ENCODE data around the gene IKZF2.
A peak's percentile ranks its signal among the peaks of the same experiment; 100 is the strongest.

Gene IKZF2

DNA sequence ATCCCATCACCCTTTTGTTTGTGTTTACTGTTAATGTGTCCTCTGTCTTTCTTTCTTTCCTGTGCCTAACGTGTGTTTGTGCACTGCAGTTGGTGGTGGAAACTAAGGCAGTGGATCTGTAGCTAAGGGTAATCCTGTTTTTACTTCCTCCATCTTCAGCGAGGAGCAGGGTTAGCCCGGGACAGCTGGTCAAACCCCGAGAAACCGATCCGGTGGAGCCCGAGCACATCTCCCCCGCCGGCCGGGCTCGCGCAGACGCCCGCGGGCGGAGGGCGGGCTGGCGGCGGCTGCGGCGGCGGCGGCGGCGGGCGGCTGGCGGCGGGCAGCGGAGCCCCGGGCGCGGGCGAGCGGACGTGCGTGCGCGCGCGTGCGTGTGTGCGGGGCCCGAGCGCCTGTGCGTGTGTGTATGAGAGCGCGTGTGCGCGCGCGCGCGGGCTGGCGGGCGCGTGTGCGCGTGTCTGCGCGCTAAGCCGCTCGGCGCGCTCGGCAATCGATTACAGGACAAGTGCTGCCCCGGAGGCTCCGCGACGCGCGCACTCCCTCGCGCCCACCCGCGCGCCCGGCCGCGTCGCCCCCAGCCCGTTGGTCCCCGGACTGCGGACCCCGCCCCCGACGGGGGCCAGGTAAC is at the start of gene IKZF2:
TSS of gene IKZF2 (minus strand) at position 176 of the 628 bp plus-strand sequence. CDS start 2,983 bp downstream, outside the sequence.
- peak; percentile 81 for DNase-seq (ENCODE audit: low read depth, low spot score)

DNA sequence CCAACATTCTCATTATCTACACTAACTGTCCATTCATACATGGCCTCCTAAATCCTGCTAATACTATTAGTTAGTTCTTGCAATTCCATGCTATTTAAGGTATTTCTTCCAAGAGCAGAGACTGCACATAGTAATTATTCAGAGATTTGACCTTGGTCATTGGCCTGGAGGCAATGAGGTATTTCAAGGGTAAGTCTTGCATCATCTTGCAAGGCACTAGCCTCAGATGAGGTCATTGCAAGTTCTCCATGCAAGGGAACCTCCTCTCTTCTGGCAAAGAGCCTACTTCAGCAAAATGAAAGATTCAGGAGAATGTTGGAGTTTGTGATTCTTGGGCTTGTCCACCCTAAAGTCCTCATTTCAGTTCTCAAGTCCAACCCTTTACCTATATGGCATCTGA is 48.5 kb upstream of the IKZF2 start:
- no peak for DNase-seq (ENCODE audit: low read depth, low spot score)

- DNase-seq (ENCODE audit: low read depth, low spot score): no peak
Observed at GRCh38 chr2:213189001-213189899, 37.8 kb upstream of the IKZF2 start.

DNA sequence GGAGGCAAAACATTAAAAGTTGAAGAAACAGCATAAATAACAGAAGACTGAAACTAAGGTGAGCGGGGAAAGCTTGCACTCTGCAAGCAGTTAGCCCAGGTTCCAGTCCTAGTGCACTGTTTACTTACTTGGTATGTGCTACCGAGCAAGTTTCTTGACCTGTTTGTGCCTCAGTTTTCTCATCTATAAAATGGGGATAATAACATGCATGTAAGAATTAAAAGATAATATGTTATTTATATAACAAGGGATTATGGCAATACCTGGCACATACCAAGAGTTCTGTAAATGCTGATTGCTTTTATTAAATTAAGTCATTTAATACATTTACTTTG is 37.1 kb upstream of the IKZF2 start:
- DNase-seq (ENCODE audit: low read depth, low spot score): no peak

GRCh38 chr2:213187833-213188532 is 36.6 kb upstream of the IKZF2 start:
- no peak for DNase-seq (ENCODE audit: low read depth, low spot score)

- DNase-seq (ENCODE audit: low read depth, low spot score): no peak
Observed at GRCh38 chr2:213187386-213187785, 36.0 kb upstream of the IKZF2 start.

DNA sequence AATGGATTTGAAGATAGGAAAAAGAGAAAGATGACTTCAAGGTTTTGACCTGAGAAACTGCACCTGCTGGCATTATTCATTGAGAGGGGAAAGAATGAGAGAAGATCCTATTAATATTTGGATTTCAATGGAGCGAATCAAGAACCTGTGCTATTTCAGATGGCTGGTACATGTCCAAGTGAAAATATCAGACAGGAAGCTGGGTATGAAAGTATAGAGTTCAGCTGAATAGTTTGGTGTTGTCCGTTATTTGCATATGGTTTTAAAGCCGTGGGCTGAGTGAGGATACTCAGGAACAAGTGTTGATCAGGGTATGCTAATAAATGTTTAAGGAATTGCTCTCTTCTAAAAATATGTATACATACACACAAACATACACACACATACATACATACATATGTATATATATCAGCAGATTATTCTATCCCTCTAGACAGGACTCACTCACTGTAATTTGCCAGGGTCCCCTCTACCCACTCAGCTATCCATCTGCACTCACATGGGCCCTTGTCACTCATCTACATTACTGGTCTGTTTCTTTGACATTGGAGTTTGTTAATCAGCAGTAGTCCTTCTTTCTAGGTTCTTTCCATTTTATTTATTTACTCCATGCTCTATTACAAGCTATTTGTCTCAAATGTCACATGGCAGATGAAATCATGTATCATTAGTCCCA is 33.9 kb upstream of the IKZF2 start:
- DNase-seq (ENCODE audit: low read depth, low spot score): no peak

DNA sequence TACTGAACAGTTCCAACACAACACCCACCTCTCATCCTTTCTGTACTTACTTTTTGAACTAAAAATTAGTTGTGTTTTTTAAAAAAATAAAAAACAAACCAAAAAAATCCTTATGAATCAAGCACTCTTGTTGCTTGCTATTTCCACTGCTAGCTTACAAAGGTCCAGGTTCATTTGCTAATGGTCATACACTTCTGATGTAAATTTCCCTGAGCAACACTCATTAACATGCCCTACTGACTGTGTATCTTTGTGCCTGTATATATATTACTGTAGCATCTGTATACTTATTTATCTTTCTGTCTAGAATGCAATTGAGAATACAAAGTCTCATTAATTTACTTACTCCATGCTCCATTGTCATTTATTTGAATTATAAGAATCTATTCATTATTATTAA is 30.3 kb upstream of the IKZF2 start:
- no peak for DNase-seq (ENCODE audit: low read depth, low spot score)

DNA sequence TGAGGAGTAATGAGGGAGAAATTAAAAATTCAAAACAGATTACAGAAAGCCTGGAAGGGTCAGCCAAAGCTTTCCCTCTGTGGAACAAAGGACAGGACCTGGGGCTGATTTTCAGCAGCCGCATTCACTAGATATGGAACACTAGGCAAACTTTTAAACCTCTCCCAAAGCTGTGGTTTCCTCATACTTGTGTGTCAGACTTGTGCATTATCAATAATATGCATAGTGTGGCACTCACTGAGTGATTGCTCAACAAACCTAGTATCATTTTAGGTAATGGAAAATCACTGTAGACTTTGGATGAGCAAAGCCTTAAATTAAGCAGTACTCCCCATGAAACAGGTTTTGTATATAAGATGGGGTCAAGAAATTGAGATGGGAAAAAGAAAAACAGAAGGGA is 26.3 kb upstream of the IKZF2 start:
- no peak for DNase-seq (ENCODE audit: low read depth, low spot score)

- DNase-seq (ENCODE audit: low read depth, low spot score): no peak
Observed at GRCh38 chr2:213175673-213176247, 24.3 kb upstream of the IKZF2 start.

GRCh38 chr2:213172641-213173040 is 21.2 kb upstream of the IKZF2 start:
- DNase-seq (ENCODE audit: low read depth, low spot score): no peak

- DNase-seq (ENCODE audit: low read depth, low spot score): no peak
Observed at GRCh38 chr2:213171147-213171546, 19.7 kb upstream of the IKZF2 start.

DNA sequence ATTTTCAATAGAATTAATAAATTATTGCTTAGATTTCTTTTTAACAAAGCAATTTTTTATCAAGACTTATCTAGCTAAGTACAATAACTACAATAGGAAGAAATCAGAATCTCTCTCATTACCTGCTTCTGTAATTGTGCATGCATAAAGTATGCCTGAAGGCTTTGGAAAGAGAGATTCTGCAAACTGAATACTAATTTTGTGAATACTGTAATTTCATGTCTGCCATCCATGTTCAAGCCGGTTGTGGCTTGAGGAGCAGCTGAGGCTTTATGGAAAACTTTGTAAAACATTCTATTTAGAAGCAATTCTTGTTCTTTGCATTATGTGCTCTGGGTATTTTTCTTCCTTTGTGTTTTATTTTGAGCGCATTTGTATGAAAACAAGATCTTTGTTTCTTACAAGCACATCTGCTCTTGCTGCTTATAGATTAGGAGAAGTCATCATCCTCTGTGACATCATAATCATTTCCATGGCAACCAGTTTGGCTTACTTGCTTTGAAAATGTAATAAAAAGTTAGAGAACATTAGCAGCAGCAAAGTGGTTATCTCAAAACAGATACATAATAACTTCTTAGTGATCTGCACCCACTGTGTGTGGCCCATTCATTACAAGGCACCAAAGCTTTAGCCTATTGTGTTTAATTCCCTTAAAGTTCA is 16.0 kb upstream of the IKZF2 start:
- DNase-seq (ENCODE audit: low read depth, low spot score): no peak

- DNase-seq (ENCODE audit: low read depth, low spot score): no peak
Observed at GRCh38 chr2:213166109-213166508, 14.7 kb upstream of the IKZF2 start.

DNA sequence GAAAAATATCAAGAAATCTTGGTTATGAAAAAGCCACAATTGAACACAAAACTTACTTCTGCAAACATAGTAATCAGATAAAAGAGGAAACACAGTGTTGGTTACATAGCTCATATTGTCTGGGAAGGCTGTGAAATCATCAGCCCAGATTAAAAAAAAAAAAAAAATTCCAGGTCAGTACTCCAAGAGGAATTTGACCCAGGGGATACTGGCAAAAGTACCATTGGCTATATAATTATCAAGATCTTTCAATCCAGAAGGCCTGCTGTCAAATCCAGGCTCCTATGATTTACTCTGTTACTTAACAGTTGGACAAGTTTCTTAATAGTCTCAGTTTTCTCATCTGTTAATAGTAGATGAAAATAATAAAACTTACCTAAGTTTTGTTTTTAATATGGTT is 12.9 kb upstream of the IKZF2 start:
- DNase-seq (ENCODE audit: low read depth, low spot score): no peak

GRCh38 chr2:213162516-213163118 is 11.2 kb upstream of the IKZF2 start:
- no peak for DNase-seq (ENCODE audit: low read depth, low spot score)

- DNase-seq (ENCODE audit: low read depth, low spot score): no peak
Observed at GRCh38 chr2:213161759-213162515, 10.5 kb upstream of the IKZF2 start.

DNA sequence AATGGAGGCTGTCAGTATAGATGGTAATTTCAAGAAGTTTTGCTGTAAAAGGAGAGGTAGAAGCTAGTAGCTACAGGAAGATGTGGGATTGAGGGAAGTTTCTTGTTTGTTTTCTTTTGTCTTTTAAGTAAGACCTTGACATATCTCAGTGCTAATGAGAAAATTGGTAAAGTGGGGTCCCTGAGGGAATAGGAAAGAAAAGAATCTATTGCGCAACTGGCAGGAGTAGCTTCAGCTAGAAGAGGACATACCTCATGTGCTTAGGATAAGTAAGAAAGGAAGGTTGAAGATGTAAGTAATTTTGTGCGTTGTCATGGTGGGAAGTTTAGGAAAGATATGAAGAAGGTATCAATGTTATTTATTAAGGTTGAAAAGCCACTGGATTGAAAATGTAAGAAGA is 8.4 kb upstream of the IKZF2 start:
- DNase-seq (ENCODE audit: low read depth, low spot score): no peak

GRCh38 chr2:213157242-213157641 is 5.8 kb upstream of the IKZF2 start:
- DNase-seq (ENCODE audit: low read depth, low spot score): no peak

DNA sequence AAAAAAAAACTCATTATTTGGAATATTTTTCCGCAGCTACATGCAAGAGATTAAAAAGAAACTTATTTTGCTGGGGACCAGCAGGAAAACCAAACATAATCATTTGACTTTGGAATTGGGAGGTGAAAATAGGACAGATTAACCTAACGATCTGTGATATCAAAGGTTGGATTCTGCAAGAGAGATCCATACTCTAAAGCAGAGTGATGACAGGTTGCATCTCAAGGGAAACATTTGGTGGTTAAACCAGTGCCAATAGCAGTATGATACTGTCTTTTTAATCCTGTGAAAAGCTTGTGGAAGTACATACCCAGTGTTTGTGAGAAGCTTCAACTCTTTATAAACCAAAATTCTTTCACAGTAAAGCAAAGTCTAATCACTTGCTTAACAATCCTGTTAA is 5.3 kb upstream of the IKZF2 start:
- DNase-seq (ENCODE audit: low read depth, low spot score): no peak

All from smooth muscle cell of the brain vasculature (primary cell).